ENCODE results near the gene ISL2. TPM values are rescaled to one million over a fixed set of nuclear protein-coding genes. Genes with fewer than 3 reads are reported as not detected.

The ISL2 gene
- total and polyA plus RNA-seq, 7 experiments from 2014 or later = 0.21 to 0.51 (median 0.27) TPM; not detected in 4

GRCh38 chr15:76366714-76367113 is 30.1 kb downstream of the ISL2 start:
- H3K4me1 ChIP-seq (ENCODE audit: control insufficient read depth in 2 of 2, insufficient read depth in 2 of 2, low read length in 2 of 2) = no peaks in the 10 kb centered on the region
- H3K9me3 Mint-ChIP-seq = no peaks in the 10 kb centered on the region
- H3K4me1 Mint-ChIP-seq = no peaks in the 10 kb centered on the region
- POLR2A ChIA-PET = no interaction called here
- H3K4me3 Mint-ChIP-seq = no peak overlapping the region
- H3K4me3 ChIP-seq (ENCODE audit: low read length) = no peak overlapping the region
- no peaks in the 10 kb centered on the region for H3K9me3 ChIP-seq (ENCODE audit: control insufficient read depth in 2 of 3, low read length in 3 of 3)
- H3K27me3 Mint-ChIP-seq = no peaks in the 10 kb centered on the region
- H3K36me3 ChIP-seq (ENCODE audit: control insufficient read depth in 2 of 3, insufficient read depth in 3 of 3, low read length in 3 of 3) = no peaks in the 10 kb centered on the region
- DNase-seq (no peak), ATAC-seq (no peak)
- H3K27me3 ChIP-seq (ENCODE audit: control insufficient read depth in 2 of 2, insufficient read depth in 2 of 2, low read length in 2 of 2) = no peaks in the 10 kb centered on the region
- H3K27ac ChIP-seq (ENCODE audit: low read depth, low read length) = no peak overlapping the region
- CTCF ChIA-PET = no interaction called here
- no peak overlapping the region for H3K27ac Mint-ChIP-seq
- intact Hi-C loops (cut with micrococcal nuclease) = no loop called here
- peaks cover under 1 to 46% (median 39%) of the 10 kb centered on the region in 5 donors for H3K36me3 Mint-ChIP-seq

- Histone ChIP-seq H3K27ac (ENCODE audit: low read depth, low read length) (no peak overlapping the region), H3K27me3 (ENCODE audit: control insufficient read depth in 2 of 2, insufficient read depth in 2 of 2, low read length in 2 of 2) (no peaks in the 10 kb centered on the region), H3K9me3 (ENCODE audit: control insufficient read depth in 2 of 3, low read length in 3 of 3) (no peaks in the 10 kb centered on the region), H3K36me3 (ENCODE audit: control insufficient read depth in 2 of 3, insufficient read depth in 3 of 3, low read length in 3 of 3) (peaks cover 0 to 2% (median 0%) of the 10 kb centered on the region in 3 experiments), H3K4me1 (ENCODE audit: control insufficient read depth in 2 of 2, insufficient read depth in 2 of 2, low read length in 2 of 2) (no peaks in the 10 kb centered on the region), H3K4me3 (ENCODE audit: low read length) (no peak overlapping the region)
- ATAC-seq (no peak), DNase-seq (no peak)
- no peak overlapping the region for H3K4me3 Mint-ChIP-seq
- CTCF ChIA-PET = no interaction called here
- intact Hi-C loops (cut with micrococcal nuclease) = no loop called here
- no peak overlapping the region for H3K27ac Mint-ChIP-seq
- H3K4me1 Mint-ChIP-seq = no peaks in the 10 kb centered on the region
- no peaks in the 10 kb centered on the region for H3K27me3 Mint-ChIP-seq
- H3K9me3 Mint-ChIP-seq = no peaks in the 10 kb centered on the region
- peaks cover 0 to 51% (median 43%) of the 10 kb centered on the region in 5 donors for H3K36me3 Mint-ChIP-seq
- POLR2A ChIA-PET = no interaction called here
Measured at GRCh38 chr15:76368122-76368621, 31.6 kb downstream of the ISL2 start.

GRCh38 chr15:76376029-76376428 is 39.5 kb downstream of the ISL2 start:
- H3K4me1 ChIP-seq (ENCODE audit: control insufficient read depth in 2 of 2, insufficient read depth in 2 of 2, low read length in 2 of 2) = no peaks in the 10 kb centered on the region
- H3K36me3 ChIP-seq (ENCODE audit: control insufficient read depth in 2 of 3, insufficient read depth in 3 of 3, low read length in 3 of 3) = peaks cover 0 to 14% (median 2%) of the 10 kb centered on the region in 3 experiments
- no peak overlapping the region for H3K27ac Mint-ChIP-seq
- no peak overlapping the region for H3K4me3 Mint-ChIP-seq
- ChIA-PET CTCF (no interaction called here), POLR2A (no interaction called here)
- intact Hi-C loops (cut with micrococcal nuclease) = no loop called here
- H3K9me3 ChIP-seq (ENCODE audit: control insufficient read depth in 2 of 3, low read length in 3 of 3) = no peaks in the 10 kb centered on the region
- H3K4me1 Mint-ChIP-seq = no peaks in the 10 kb centered on the region
- H3K36me3 Mint-ChIP-seq = peaks cover 2 to 68% (median 49%) of the 10 kb centered on the region in 5 donors
- H3K9me3 Mint-ChIP-seq = no peaks in the 10 kb centered on the region
- H3K27me3 ChIP-seq (ENCODE audit: control insufficient read depth in 2 of 2, insufficient read depth in 2 of 2, low read length in 2 of 2) = no peaks in the 10 kb centered on the region
- DNase-seq = no peak
- H3K27ac ChIP-seq (ENCODE audit: low read depth, low read length) = no peak overlapping the region
- H3K27me3 Mint-ChIP-seq = no peaks in the 10 kb centered on the region
- H3K4me3 ChIP-seq (ENCODE audit: low read length) = no peak overlapping the region
- no peak for ATAC-seq

GRCh38 chr15:76376816-76377215 is 40.2 kb downstream of the ISL2 start:
- no peaks in the 10 kb centered on the region for H3K9me3 Mint-ChIP-seq
- H3K9me3 ChIP-seq (ENCODE audit: control insufficient read depth in 2 of 3, low read length in 3 of 3) = no peaks in the 10 kb centered on the region
- H3K4me3 ChIP-seq (ENCODE audit: low read length) = no peak overlapping the region
- H3K4me3 Mint-ChIP-seq = no peak overlapping the region
- intact Hi-C loops (cut with micrococcal nuclease) = no loop called here
- peaks cover 0 to 17% (median 2%) of the 10 kb centered on the region in 3 experiments for H3K36me3 ChIP-seq (ENCODE audit: control insufficient read depth in 2 of 3, insufficient read depth in 3 of 3, low read length in 3 of 3)
- no peaks in the 10 kb centered on the region for H3K4me1 Mint-ChIP-seq
- ATAC-seq (no peak), DNase-seq (no peak)
- no peak overlapping the region for H3K27ac ChIP-seq (ENCODE audit: low read depth, low read length)
- ChIA-PET CTCF (no interaction called here), POLR2A (no interaction called here)
- no peaks in the 10 kb centered on the region for H3K4me1 ChIP-seq (ENCODE audit: control insufficient read depth in 2 of 2, insufficient read depth in 2 of 2, low read length in 2 of 2)
- H3K36me3 Mint-ChIP-seq = peaks cover 2 to 74% (median 54%) of the 10 kb centered on the region in 5 donors
- H3K27ac Mint-ChIP-seq = no peak overlapping the region
- H3K27me3 Mint-ChIP-seq = no peaks in the 10 kb centered on the region
- no peaks in the 10 kb centered on the region for H3K27me3 ChIP-seq (ENCODE audit: control insufficient read depth in 2 of 2, insufficient read depth in 2 of 2, low read length in 2 of 2)

GRCh38 chr15:76377217-76377616 is 40.6 kb downstream of the ISL2 start:
- H3K36me3 Mint-ChIP-seq = peaks cover 2 to 73% (median 50%) of the 10 kb centered on the region in 5 donors
- DNase-seq (no peak), ATAC-seq (no peak)
- ChIA-PET POLR2A (no interaction called here), CTCF (no interaction called here)
- Histone ChIP-seq H3K36me3 (ENCODE audit: control insufficient read depth in 2 of 3, insufficient read depth in 3 of 3, low read length in 3 of 3) (peaks cover 0 to 19% (median under 1%) of the 10 kb centered on the region in 3 experiments), H3K27ac (ENCODE audit: low read depth, low read length) (no peak overlapping the region), H3K4me3 (ENCODE audit: low read length) (no peak overlapping the region), H3K27me3 (ENCODE audit: control insufficient read depth in 2 of 2, insufficient read depth in 2 of 2, low read length in 2 of 2) (no peaks in the 10 kb centered on the region), H3K9me3 (ENCODE audit: control insufficient read depth in 2 of 3, low read length in 3 of 3) (no peaks in the 10 kb centered on the region), H3K4me1 (ENCODE audit: control insufficient read depth in 2 of 2, insufficient read depth in 2 of 2, low read length in 2 of 2) (no peaks in the 10 kb centered on the region)
- no peaks in the 10 kb centered on the region for H3K9me3 Mint-ChIP-seq
- H3K27ac Mint-ChIP-seq = no peak overlapping the region
- intact Hi-C loops (cut with micrococcal nuclease) = no loop called here
- H3K4me1 Mint-ChIP-seq = no peaks in the 10 kb centered on the region
- no peaks in the 10 kb centered on the region for H3K27me3 Mint-ChIP-seq
- no peak overlapping the region for H3K4me3 Mint-ChIP-seq

GRCh38 chr15:76377751-76378150 is 41.2 kb downstream of the ISL2 start:
- no peaks in the 10 kb centered on the region for H3K9me3 ChIP-seq (ENCODE audit: control insufficient read depth in 2 of 3, low read length in 3 of 3)
- intact Hi-C loops (cut with micrococcal nuclease) = no loop called here
- H3K4me3 Mint-ChIP-seq = no peak overlapping the region
- no peaks in the 10 kb centered on the region for H3K4me1 Mint-ChIP-seq
- H3K27me3 Mint-ChIP-seq = no peaks in the 10 kb centered on the region
- DNase-seq = no peak
- ChIA-PET CTCF (no interaction called here), POLR2A (no interaction called here)
- H3K4me1 ChIP-seq (ENCODE audit: control insufficient read depth in 2 of 2, insufficient read depth in 2 of 2, low read length in 2 of 2) = no peaks in the 10 kb centered on the region
- H3K27ac ChIP-seq (ENCODE audit: low read depth, low read length) = no peak overlapping the region
- peaks cover 0 to 71% (median 44%) of the 10 kb centered on the region in 5 donors for H3K36me3 Mint-ChIP-seq
- no peaks in the 10 kb centered on the region for H3K27me3 ChIP-seq (ENCODE audit: control insufficient read depth in 2 of 2, insufficient read depth in 2 of 2, low read length in 2 of 2)
- H3K4me3 ChIP-seq (ENCODE audit: low read length) = no peak overlapping the region
- no peak overlapping the region for H3K27ac Mint-ChIP-seq
- peaks cover 0 to 19% (median 0%) of the 10 kb centered on the region in 3 experiments for H3K36me3 ChIP-seq (ENCODE audit: control insufficient read depth in 2 of 3, insufficient read depth in 3 of 3, low read length in 3 of 3)
- no peaks in the 10 kb centered on the region for H3K9me3 Mint-ChIP-seq
- no peak for ATAC-seq

GRCh38 chr15:76378691-76379090 is 42.1 kb downstream of the ISL2 start:
- no peak overlapping the region for H3K4me3 Mint-ChIP-seq
- intact Hi-C loops (cut with micrococcal nuclease) = no loop called here

More at GRCh38 chr15:76378691-76379090, 42.1 kb downstream of the ISL2 start:
- Histone ChIP-seq H3K9me3 (ENCODE audit: control insufficient read depth in 2 of 3, low read length in 3 of 3) (no peaks in the 10 kb centered on the region), H3K36me3 (ENCODE audit: control insufficient read depth in 2 of 3, insufficient read depth in 3 of 3, low read length in 3 of 3) (peaks cover 0 to 15% (median 0%) of the 10 kb centered on the region in 3 experiments), H3K27me3 (ENCODE audit: control insufficient read depth in 2 of 2, insufficient read depth in 2 of 2, low read length in 2 of 2) (no peaks in the 10 kb centered on the region), H3K4me3 (ENCODE audit: low read length) (no peak overlapping the region), H3K27ac (ENCODE audit: low read depth, low read length) (no peak overlapping the region), H3K4me1 (ENCODE audit: control insufficient read depth in 2 of 2, insufficient read depth in 2 of 2, low read length in 2 of 2) (no peaks in the 10 kb centered on the region)
- ChIA-PET CTCF (no interaction called here), POLR2A (no interaction called here)
- no peak for DNase-seq
- Mint-ChIP-seq H3K27me3 (no peaks in the 10 kb centered on the region), H3K36me3 (peaks cover 0 to 70% (median 43%) of the 10 kb centered on the region in 5 donors), H3K9me3 (no peaks in the 10 kb centered on the region), H3K4me1 (no peaks in the 10 kb centered on the region), H3K27ac (no peak overlapping the region)
- no peak for ATAC-seq

Data from naive thymus-derived CD4-positive, alpha-beta T cell (primary cell).